Measurements from ENCODE around the gene EFNA1. TPM values are rescaled to one million over a fixed set of nuclear protein-coding genes. Genes with fewer than 3 reads are reported as not detected.

The EFNA1 gene
- total and polyA plus RNA-seq, 2 donors from 2014 or later, result 61.1 to 133 TPM

- no peaks in the 10 kb centered on the region for H3K27me3 ChIP-seq (ENCODE audit: control insufficient read depth, insufficient read depth, low read length)
- no peak overlapping the region for H3K4me3 ChIP-seq (ENCODE audit: low read length in 3 of 3)
- FAIRE-seq (no peak), DNase-seq (peak in 1 of 5 donors; percentile 1)
- H3K4me1 ChIP-seq (ENCODE audit: control insufficient read depth in 2 of 3, insufficient read depth in 2 of 3, low read depth in 1 of 3, low read length in 3 of 3), result peaks cover 0 to 4% (median 0%) of the 10 kb centered on the region in 3 donors
- H3K36me3 ChIP-seq (ENCODE audit: control insufficient read depth in 2 of 3, insufficient read depth in 3 of 3, low read length in 3 of 3), result no peaks in the 10 kb centered on the region
- intact Hi-C loops (cut with DNase I), result loop anchor here (5.0 kb wide), 1 partner anchor 73 kb away; no protein-coding TSS in a partner anchor
- no peak overlapping the region for H3K9ac ChIP-seq (ENCODE audit: low read length in 3 of 3)
- H3K9me3 ChIP-seq (ENCODE audit: control insufficient read depth in 2 of 3, insufficient read depth in 1 of 3, low read length in 3 of 3), result no peaks in the 10 kb centered on the region
- no peak for TF ChIP-seq CTCF (IDR thresholded peaks at IDR 0.05; ENCODE audit: borderline replicate concordance, extremely low read depth, insufficient read depth)
- H3K27ac ChIP-seq (ENCODE audit: low read depth in 2 of 2, low read length in 2 of 2), result no peak overlapping the region
These were observed 33.1 kb upstream of the EFNA1 start for GRCh38 chr1:155094622-155094948.

- Histone ChIP-seq H3K9ac (ENCODE audit: low read length in 3 of 3) (no peak overlapping the region), H3K27ac (ENCODE audit: low read depth in 2 of 2, low read length in 2 of 2) (no peak overlapping the region), H3K4me1 (ENCODE audit: control insufficient read depth in 2 of 3, insufficient read depth in 2 of 3, low read depth in 1 of 3, low read length in 3 of 3) (no peaks in the 10 kb centered on the region), H3K4me3 (ENCODE audit: low read length in 3 of 3) (no peak overlapping the region), H3K27me3 (ENCODE audit: control insufficient read depth, insufficient read depth, low read length) (no peaks in the 10 kb centered on the region), H3K36me3 (ENCODE audit: control insufficient read depth in 2 of 3, insufficient read depth in 3 of 3, low read length in 3 of 3) (no peaks in the 10 kb centered on the region), H3K9me3 (ENCODE audit: control insufficient read depth in 2 of 3, insufficient read depth in 1 of 3, low read length in 3 of 3) (no peaks in the 10 kb centered on the region)
- no peak for FAIRE-seq
- TF ChIP-seq CTCF (IDR thresholded peaks at IDR 0.05; ENCODE audit: borderline replicate concordance, extremely low read depth, insufficient read depth), result no peak
- no peak for DNase-seq
- intact Hi-C loops (cut with DNase I), result no loop called here
These were observed 28.3 kb upstream of the EFNA1 start for GRCh38 chr1:155099331-155099730.

DNA sequence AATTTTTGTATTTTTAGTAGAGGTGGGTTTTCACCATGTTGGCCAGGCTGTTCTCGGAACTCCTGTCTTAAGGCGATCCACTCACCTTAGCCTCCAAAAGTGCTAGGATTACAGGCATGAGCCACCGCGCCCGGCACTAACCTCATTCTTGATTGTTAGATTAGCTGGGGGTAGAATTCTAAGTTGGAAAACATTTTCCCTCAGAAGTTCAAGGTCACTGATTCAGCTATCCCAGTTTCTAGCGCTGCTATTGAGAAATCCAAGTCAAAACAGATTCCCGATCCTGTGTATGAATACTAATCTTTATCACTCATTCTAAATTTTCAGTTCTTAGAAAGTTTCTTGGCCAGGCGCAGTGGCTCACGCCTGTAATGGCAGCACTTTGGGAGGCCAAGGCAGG lies 24.4 kb upstream of the EFNA1 start:
- no peak for TF ChIP-seq CTCF (IDR thresholded peaks at IDR 0.05; ENCODE audit: borderline replicate concordance, extremely low read depth, insufficient read depth)

More for the DNA sequence above, 24.4 kb upstream of the EFNA1 start:
- Histone ChIP-seq H3K27ac (ENCODE audit: low read depth in 2 of 2, low read length in 2 of 2) (no peak overlapping the region), H3K4me3 (ENCODE audit: low read length in 3 of 3) (no peak overlapping the region), H3K36me3 (ENCODE audit: control insufficient read depth in 2 of 3, insufficient read depth in 3 of 3, low read length in 3 of 3) (no peaks in the 10 kb centered on the region), H3K4me1 (ENCODE audit: control insufficient read depth in 2 of 3, insufficient read depth in 2 of 3, low read depth in 1 of 3, low read length in 3 of 3) (peaks cover 0 to 7% (median 0%) of the 10 kb centered on the region in 3 donors), H3K27me3 (ENCODE audit: control insufficient read depth, insufficient read depth, low read length) (no peaks in the 10 kb centered on the region), H3K9me3 (ENCODE audit: control insufficient read depth in 2 of 3, insufficient read depth in 1 of 3, low read length in 3 of 3) (no peaks in the 10 kb centered on the region), H3K9ac (ENCODE audit: low read length in 3 of 3) (no peak overlapping the region)
- no peak for FAIRE-seq
- intact Hi-C loops (cut with DNase I), result no loop called here
- no peak for DNase-seq
